ENCODE measurements around the gene EEF1AKMT1. TPM values are rescaled to one million over a fixed set of nuclear protein-coding genes. Genes with fewer than 3 reads are reported as not detected.

Gene EEF1AKMT1
- total RNA-seq, 1 donor from 2014 or later = 2.9 TPM

- H3K27ac Mint-ChIP-seq (ENCODE audit: unreplicated experiment) = no peak overlapping the region
- TF ChIP-seq CTCF (IDR thresholded peaks at IDR 0.05; ENCODE audit: partially characterized antibody, unreplicated experiment) = no peak
Observed at GRCh38 chr13:20769834-20770233, 3.9 kb downstream of the EEF1AKMT1 start.

GRCh38 chr13:20769091-20769490 is 4.7 kb downstream of the EEF1AKMT1 start:
- Mint-ChIP-seq H3K27ac (ENCODE audit: unreplicated experiment) (no peak overlapping the region), H3K27me3 (ENCODE audit: unreplicated experiment) (peaks cover 9% of the 10 kb centered on the region), H3K9me3 (ENCODE audit: unreplicated experiment) (peaks cover 18% of the 10 kb centered on the region), H3K4me1 (ENCODE audit: low read depth, unreplicated experiment) (peaks cover 6% of the 10 kb centered on the region), H3K4me3 (ENCODE audit: unreplicated experiment) (no peak overlapping the region), H3K36me3 (ENCODE audit: unreplicated experiment) (peaks cover 27% of the 10 kb centered on the region)
- no peak for TF ChIP-seq CTCF (IDR thresholded peaks at IDR 0.05; ENCODE audit: partially characterized antibody, unreplicated experiment)
- DNase-seq = no peak

More at GRCh38 chr13:20769834-20770233, 3.9 kb downstream of the EEF1AKMT1 start:
- no peak for DNase-seq
- Mint-ChIP-seq H3K36me3 (ENCODE audit: unreplicated experiment) (peaks cover 27% of the 10 kb centered on the region), H3K9me3 (ENCODE audit: unreplicated experiment) (peaks cover 18% of the 10 kb centered on the region), H3K27me3 (ENCODE audit: unreplicated experiment) (peaks cover 9% of the 10 kb centered on the region), H3K4me3 (ENCODE audit: unreplicated experiment) (no peak overlapping the region), H3K4me1 (ENCODE audit: low read depth, unreplicated experiment) (peaks cover 6% of the 10 kb centered on the region)

- H3K4me3 Mint-ChIP-seq (ENCODE audit: unreplicated experiment) = no peak overlapping the region
- no peak for TF ChIP-seq CTCF (IDR thresholded peaks at IDR 0.05; ENCODE audit: partially characterized antibody, unreplicated experiment)
- H3K36me3 Mint-ChIP-seq (ENCODE audit: unreplicated experiment) = peaks cover 27% of the 10 kb centered on the region
- H3K9me3 Mint-ChIP-seq (ENCODE audit: unreplicated experiment) = peaks cover 12% of the 10 kb centered on the region
- no peak for DNase-seq
- no peak overlapping the region for H3K27ac Mint-ChIP-seq (ENCODE audit: unreplicated experiment)
- peaks cover 3% of the 10 kb centered on the region for H3K4me1 Mint-ChIP-seq (ENCODE audit: low read depth, unreplicated experiment)
- peaks cover 1% of the 10 kb centered on the region for H3K27me3 Mint-ChIP-seq (ENCODE audit: unreplicated experiment)
Observed at GRCh38 chr13:20767309-20767943, 6.3 kb downstream of the EEF1AKMT1 start.

- H3K9me3 Mint-ChIP-seq (ENCODE audit: unreplicated experiment) = peaks cover 10% of the 10 kb centered on the region
- DNase-seq = no peak
- H3K4me3 Mint-ChIP-seq (ENCODE audit: unreplicated experiment) = no peak overlapping the region
- H3K36me3 Mint-ChIP-seq (ENCODE audit: unreplicated experiment) = peaks cover 11% of the 10 kb centered on the region
- H3K27ac Mint-ChIP-seq (ENCODE audit: unreplicated experiment) = no peak overlapping the region
- TF ChIP-seq CTCF (IDR thresholded peaks at IDR 0.05; ENCODE audit: partially characterized antibody, unreplicated experiment) = no peak
- H3K4me1 Mint-ChIP-seq (ENCODE audit: low read depth, unreplicated experiment) = no peaks in the 10 kb centered on the region
- no peaks in the 10 kb centered on the region for H3K27me3 Mint-ChIP-seq (ENCODE audit: unreplicated experiment)
Observed at GRCh38 chr13:20760872-20761271, 12.9 kb downstream of the EEF1AKMT1 start.

GRCh38 chr13:20754009-20754408 is 19.8 kb downstream of the EEF1AKMT1 start:
- DNase-seq = no peak
- Mint-ChIP-seq H3K36me3 (ENCODE audit: unreplicated experiment) (peaks cover 26% of the 10 kb centered on the region), H3K27me3 (ENCODE audit: unreplicated experiment) (no peaks in the 10 kb centered on the region), H3K9me3 (ENCODE audit: unreplicated experiment) (peaks cover 13% of the 10 kb centered on the region), H3K27ac (ENCODE audit: unreplicated experiment) (no peak overlapping the region), H3K4me3 (ENCODE audit: unreplicated experiment) (no peak overlapping the region), H3K4me1 (ENCODE audit: low read depth, unreplicated experiment) (no peaks in the 10 kb centered on the region)
- TF ChIP-seq CTCF (IDR thresholded peaks at IDR 0.05; ENCODE audit: partially characterized antibody, unreplicated experiment) = no peak
